WERI-Rb-1 (cell line): ENCODE measurements around the gene SLC9A8.
"Not testable (repeated sequence)": the region's sequence is repeated elsewhere in the genome, so short reads cannot be mapped to it uniquely, and the experiment has no call there.

ENCODE experiments used
- DNase-seq: peaks from one replicate; pipeline ENCODE4 v3.0.0-alpha.2; 2020
- H3K27ac ChIP-seq: fragments of 250-450 bp; sonication (Bioruptor Pico); 2 replicates; pipeline ENCODE4 v1.5.1; 2020; ENCODE audit warnings: mild to moderate bottlenecking, moderate library complexity
- H3K27me3 ChIP-seq: fragments of 250-450 bp; sonication (Bioruptor Pico); 2 replicates; pipeline ENCODE4 v1.5.1; 2021; ENCODE audit warnings: mild to moderate bottlenecking, low read depth, moderate library complexity; ENCODE audit not compliant: insufficient read depth, severe bottlenecking
- H3K36me3 ChIP-seq: fragments of 250-450 bp; sonication (Bioruptor Pico); 2 replicates; pipeline ENCODE4 v1.5.1; 2020; ENCODE audit warnings: mild to moderate bottlenecking, moderate library complexity
- H3K4me3 ChIP-seq: 2 replicates; pipeline ENCODE4 v1.5.1; 2011; ENCODE audit warnings: low read depth, mild to moderate bottlenecking, control low read depth, low read length
- H3K9me3 ChIP-seq: fragments of 250-450 bp; sonication (Bioruptor Pico); 2 replicates; pipeline ENCODE4 v1.5.1; 2021; ENCODE audit warnings: mild to moderate bottlenecking, moderate library complexity; ENCODE audit not compliant: severe bottlenecking
- TF ChIP-seq, protein P1 (sequence below): IDR thresholded peaks from 2 replicates; pipeline ENCODE4 v1.5.1; 2011; ENCODE audit warnings: low read depth, mild to moderate bottlenecking, control low read depth, inconsistent platforms, low read length

SLC9A8 gene

DNA sequence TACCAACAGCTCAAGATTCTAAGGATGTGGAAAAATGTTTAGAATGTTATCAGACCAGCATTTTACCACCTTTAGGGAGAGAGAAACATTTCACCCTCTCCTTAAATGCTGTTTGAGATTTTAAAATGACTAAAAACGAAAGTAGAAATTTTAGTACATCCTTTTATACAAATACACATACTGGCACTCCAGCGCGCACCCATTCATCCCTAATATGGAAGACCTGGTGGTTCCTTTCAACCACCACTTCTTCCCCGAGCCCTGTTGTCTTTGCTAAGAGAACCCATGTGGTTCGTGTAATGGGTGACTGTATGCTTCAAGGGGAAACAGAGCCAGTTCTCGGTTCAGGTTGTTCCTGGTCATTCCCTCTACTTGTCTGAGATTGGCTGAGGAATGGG lies 81.4 kb downstream of the SLC9A8 start:
- no peak overlapping the region for H3K27ac ChIP-seq
- no peaks in the 10 kb centered on the region for H3K27me3 ChIP-seq
- H3K4me3 ChIP-seq, result no peak overlapping the region
- DNase-seq, result no peak
- H3K36me3 ChIP-seq, result no peaks in the 10 kb centered on the region
- no peaks in the 10 kb centered on the region for H3K9me3 ChIP-seq
- TF ChIP-seq, protein P1, sequence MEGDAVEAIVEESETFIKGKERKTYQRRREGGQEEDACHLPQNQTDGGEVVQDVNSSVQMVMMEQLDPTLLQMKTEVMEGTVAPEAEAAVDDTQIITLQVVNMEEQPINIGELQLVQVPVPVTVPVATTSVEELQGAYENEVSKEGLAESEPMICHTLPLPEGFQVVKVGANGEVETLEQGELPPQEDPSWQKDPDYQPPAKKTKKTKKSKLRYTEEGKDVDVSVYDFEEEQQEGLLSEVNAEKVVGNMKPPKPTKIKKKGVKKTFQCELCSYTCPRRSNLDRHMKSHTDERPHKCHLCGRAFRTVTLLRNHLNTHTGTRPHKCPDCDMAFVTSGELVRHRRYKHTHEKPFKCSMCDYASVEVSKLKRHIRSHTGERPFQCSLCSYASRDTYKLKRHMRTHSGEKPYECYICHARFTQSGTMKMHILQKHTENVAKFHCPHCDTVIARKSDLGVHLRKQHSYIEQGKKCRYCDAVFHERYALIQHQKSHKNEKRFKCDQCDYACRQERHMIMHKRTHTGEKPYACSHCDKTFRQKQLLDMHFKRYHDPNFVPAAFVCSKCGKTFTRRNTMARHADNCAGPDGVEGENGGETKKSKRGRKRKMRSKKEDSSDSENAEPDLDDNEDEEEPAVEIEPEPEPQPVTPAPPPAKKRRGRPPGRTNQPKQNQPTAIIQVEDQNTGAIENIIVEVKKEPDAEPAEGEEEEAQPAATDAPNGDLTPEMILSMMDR, result no peak

GRCh38 chr20:49895474-49896093 lies 83.0 kb downstream of the SLC9A8 start:
- H3K36me3 ChIP-seq, H3K27me3 ChIP-seq, DNase-seq, H3K9me3 ChIP-seq, H3K27ac ChIP-seq, H3K4me3 ChIP-seq: not testable (repeated sequence)

- H3K9me3 ChIP-seq, result no peaks in the 10 kb centered on the region
- H3K36me3 ChIP-seq, result no peaks in the 10 kb centered on the region
- no peak overlapping the region for H3K4me3 ChIP-seq
- TF ChIP-seq, protein P1, result no peak
- H3K27me3 ChIP-seq, result no peaks in the 10 kb centered on the region
- no peak for DNase-seq
- H3K27ac ChIP-seq, result no peak overlapping the region
Measured at GRCh38 chr20:49896204-49896603, 83.6 kb downstream of the SLC9A8 start.

- no peaks in the 10 kb centered on the region for H3K27me3 ChIP-seq
- TF ChIP-seq, protein P1, result no peak
- no peak overlapping the region for H3K4me3 ChIP-seq
- no peaks in the 10 kb centered on the region for H3K9me3 ChIP-seq
- DNase-seq, result no peak
- H3K27ac ChIP-seq, result no peak overlapping the region
- H3K36me3 ChIP-seq, result peaks cover 11% of the 10 kb centered on the region
Measured at GRCh38 chr20:49899541-49900383, 87.1 kb downstream of the SLC9A8 start.

DNA sequence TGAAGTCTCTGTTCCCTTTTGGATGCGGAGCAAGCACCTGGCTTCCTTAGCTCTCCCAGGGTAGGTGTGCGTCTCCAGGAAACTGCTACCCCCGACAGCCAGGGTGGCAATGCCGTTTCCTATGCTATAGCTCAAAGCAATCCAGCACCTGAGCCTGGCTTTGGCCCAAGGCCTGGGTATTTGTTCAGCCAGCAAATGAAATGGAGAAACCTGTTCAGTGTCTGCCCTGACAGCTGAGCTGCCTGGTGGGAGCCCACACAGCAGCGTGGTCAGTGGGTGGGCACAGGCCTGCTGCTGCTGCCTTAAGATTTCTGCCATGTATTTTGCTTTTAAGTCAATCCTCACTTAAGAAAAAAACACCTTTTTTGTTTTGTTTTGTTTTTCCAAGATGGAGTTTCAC lies 89.0 kb downstream of the SLC9A8 start:
- H3K4me3 ChIP-seq, result no peak overlapping the region
- TF ChIP-seq, protein P1, result no peak
- no peaks in the 10 kb centered on the region for H3K27me3 ChIP-seq
- no peak overlapping the region for H3K27ac ChIP-seq
- DNase-seq, result no peak
- H3K9me3 ChIP-seq, result no peaks in the 10 kb centered on the region
- peaks cover 25% of the 10 kb centered on the region for H3K36me3 ChIP-seq

DNA sequence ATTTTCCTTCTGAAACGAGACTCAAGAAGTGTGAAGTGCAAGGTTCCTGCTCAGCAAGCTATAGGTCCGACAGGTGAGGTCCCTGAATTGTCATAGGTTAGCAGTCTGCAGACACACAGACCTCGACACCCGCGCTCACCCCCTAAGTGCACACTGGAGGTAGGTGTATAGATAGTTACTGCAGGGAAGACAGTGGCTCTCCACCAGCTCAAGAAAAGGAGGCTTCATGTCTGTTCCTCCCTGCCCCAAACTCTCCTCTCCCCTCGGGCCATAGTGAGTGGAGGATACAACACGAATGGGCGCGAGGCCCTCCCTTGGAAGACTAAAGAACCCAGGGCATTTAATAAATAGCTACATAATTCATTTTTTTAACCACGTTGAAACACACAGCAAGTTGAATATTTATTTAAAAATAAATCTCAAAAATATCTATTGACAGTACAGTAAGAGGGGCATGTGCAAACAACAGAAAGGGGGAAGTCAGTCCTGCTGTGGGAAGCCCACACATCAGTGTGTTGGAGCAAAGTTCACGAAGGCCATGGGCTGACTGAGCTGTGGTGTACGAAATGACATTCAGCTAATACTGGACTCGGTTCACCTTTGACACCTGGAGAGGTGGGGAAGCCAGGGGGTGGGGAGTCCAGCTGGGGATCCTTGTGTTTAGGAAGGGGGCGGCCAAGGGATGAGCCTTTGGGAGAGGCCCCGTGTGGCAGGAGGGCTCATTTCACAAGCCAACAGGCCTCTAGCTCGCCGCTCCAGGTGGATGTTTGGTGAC lies 92.0 kb downstream of the SLC9A8 start:
- Histone ChIP-seq H3K27ac (no peak overlapping the region), H3K36me3 (peaks cover 47% of the 10 kb centered on the region), H3K9me3 (no peaks in the 10 kb centered on the region), H3K27me3 (no peaks in the 10 kb centered on the region), H3K4me3 (no peak overlapping the region)
- DNase-seq, result no peak
- TF ChIP-seq, protein P1, result no peak
